ENCODE data around the gene CAMK4.
"Not testable (repeated sequence)": the region's sequence is repeated elsewhere in the genome, so short reads cannot be mapped to it uniquely, and the experiment has no call there.

Gene CAMK4

DNA sequence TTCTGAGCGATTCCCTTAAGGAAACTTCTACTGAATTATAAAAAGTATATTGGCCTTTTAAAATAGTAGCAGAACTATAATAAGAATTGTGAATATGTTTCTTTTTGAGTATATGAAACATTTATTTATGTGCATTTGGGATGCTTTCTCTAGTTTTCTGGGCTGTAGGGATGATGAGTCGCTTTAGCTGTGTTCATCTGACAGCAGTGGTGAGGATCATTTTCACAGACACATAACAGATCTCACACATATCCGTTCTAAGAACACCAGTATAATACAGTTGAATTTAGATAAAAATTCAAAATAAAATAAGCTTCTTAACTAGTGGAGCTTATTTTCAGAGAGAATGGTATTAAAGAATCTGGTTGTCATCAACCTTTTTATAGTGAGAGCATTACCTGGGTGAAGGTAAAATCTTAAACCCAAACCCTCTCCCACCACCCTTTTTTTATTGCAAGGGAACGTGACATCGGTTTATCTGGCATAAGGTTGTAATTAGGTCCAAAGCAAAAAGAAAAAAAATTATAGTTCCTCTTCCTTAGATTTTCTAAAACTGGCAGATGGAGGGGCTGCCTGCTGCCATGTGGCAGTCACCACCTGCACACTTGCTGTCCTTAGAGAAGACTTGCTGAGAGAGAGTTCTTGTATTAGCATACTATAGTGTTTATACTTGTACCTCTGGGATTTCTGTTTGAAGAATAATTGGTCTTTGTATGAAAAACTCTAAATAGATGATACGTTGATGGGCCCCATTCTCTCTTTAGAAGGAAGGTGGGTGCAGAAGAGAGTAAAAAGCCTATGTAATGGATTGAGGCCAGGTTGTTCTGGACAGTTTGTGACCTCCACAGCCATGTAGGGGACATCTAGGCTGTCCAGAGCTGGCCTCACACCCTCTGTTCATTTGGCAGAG is 86.8 kb downstream of the CAMK4 start:
- DNase-seq (ENCODE audit: low read depth): no peak

DNA sequence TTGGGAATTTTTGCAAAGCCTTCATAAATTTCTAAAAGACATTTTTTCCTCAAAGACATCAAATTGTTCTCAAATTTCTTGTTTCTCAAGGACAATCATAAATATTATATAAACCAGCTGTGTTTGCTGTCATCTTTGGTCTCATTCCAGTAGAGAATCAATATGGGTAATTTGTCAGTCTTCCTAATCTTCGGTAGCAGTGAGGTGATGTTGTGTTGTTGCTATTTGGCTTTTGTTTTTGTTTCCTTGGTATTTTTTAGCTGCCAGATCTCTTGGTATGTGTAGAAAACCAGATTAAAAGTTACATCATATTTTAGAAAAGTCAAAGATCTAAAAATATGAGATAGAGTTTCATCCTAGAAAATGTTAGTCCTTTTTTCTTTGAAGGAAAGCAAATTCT is 87.5 kb downstream of the CAMK4 start:
- no peak for DNase-seq (ENCODE audit: low read depth)

DNA sequence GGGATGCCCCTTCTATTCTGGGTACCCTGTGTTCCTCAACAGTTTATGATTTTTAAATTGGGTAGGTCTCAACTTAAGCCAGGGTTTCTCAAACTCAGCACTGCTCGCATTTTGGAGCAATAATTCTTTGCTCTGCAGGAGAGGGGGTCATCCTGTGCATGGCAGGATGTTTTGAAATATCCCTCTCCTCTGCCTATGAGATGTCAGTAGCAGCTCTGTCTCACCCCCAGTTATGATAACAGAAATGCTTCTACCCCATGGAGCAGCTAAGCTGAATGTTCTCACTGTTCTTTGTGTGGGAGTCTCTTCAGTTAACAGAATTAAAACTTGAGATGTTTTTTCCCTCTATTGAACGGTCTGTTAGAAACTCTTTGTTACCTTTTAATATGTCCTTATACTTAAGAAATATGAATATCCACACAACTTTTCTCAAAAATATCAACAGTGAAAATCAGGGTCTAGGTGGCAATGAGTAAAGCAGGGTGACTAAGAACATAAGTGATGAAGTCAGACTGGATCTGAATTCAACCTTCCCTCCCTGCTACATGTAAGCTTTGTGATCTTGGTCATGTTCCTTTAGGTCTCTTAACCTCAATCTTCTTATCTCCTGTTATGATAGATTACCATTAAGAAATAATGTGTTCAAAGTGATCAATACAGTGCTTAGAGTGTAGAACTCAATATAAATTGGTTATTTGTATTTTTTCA is 89.0 kb downstream of the CAMK4 start:
- DNase-seq (ENCODE audit: low read depth): no peak

DNA sequence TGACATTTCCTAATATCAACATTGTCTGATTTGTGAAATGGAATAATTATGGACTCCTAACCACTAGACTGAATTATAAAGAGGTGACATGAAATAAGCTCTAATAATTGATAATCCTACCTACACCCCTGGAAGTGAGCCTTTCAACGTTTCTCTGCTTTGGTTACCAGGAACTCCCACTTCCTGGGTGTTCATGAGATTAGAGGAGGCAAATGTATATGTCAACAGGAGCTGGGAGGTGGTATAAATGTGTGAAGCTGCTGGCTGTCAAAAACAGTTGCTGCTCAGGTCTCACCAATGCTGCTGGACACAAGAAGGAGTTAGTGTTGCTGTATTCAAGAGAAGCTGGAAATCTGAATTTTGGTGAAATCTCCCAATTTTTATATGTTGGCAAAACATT is 96.8 kb downstream of the CAMK4 start:
- DNase-seq (ENCODE audit: low read depth): no peak

DNA sequence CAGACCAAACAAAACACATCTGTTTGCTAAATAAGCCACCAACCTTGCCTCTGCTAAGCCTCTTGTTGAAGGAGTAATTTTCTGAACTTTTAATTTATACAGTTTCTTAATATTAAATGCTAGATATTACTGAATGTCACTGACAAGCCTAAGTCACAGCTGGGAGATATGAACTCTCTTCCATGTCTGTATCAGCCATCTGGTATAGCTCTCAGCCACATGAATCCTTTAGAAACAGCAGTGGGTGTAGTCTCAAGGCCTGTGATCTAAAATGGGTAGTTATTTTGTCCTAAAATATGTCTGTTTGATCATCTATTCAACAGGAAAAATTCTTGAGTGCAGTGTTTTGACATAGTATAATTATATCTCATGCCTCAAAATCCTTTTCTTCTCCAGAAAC is 97.2 kb downstream of the CAMK4 start:
- DNase-seq (ENCODE audit: low read depth): no peak

DNA sequence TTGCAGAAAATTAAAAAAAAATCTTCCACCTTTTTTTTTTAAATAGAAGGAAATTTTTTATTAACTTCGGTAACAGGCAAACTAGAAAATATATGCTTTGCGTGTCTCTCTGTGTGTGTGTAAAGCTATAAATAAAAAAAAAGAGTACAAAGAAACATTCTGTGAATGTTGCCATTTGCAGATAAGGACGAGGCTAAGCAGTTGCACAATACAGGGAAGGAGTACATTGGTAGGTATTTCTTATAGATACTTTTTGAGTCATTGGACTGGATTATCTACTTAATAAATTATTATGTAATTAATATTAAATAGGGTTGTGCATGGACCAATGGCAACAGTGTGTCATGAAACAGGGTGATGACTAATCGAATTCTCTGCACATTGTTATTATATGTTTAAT is 102.4 kb downstream of the CAMK4 start:
- no peak for DNase-seq (ENCODE audit: low read depth)

DNA sequence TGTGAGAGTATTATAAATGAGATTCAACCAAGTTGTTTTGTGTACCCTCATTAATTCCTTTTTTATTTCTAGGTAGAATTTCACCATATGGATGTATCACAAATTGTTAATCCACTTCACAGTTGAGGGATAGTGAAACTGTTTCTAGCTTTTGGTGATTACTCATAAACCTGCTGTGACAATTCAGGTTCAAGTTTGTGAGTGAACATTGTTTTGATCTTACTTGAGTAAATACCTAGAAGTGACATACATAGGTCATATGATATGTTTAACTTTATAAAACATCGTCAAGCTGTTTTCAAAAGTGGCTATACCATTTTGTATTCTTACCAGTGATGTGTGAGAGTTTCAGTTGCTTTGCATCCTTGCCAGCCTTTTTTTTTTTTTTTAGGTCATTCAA is 112.9 kb downstream of the CAMK4 start:
- DNase-seq (ENCODE audit: low read depth): no peak

DNA sequence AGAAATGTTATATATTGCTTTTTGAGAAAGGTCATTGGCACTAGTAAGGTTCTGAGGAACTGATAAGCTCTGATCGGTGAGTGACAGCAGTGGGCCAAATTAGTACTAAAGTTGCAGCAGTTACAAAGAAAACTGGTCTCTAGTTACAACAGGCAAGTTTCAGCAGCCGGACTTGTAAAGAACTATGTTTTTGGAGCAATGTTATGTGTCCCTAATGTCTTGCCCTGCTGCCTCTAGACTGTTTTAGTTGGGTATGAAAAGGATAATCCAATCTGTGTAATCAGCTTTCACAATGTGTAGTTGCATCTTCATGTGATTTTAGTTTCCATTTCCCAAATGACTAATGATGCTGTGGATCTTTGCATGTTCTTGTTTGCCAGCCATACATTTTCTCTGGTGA is 113.5 kb downstream of the CAMK4 start:
- DNase-seq (ENCODE audit: low read depth): no peak

DNA sequence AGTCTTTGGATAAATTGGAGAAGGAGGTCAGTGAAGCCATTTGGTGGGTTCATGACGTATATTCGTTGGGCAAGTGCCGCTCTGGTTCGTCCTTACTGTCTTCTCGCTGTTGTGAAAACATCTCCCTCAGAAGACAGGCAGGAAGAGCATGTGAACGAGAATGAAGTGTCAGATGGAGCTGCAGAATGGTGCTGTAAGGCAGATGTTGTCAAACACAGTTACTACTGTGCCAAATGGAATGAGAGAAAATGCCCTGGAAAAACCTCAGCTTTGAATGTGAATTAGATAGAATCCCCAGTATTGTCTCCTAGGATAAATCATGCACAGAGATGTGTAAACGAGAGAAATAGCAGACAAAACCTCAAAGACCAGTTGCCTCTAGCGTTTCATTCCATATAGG is 121.5 kb downstream of the CAMK4 start:
- DNase-seq (ENCODE audit: low read depth): no peak

DNA sequence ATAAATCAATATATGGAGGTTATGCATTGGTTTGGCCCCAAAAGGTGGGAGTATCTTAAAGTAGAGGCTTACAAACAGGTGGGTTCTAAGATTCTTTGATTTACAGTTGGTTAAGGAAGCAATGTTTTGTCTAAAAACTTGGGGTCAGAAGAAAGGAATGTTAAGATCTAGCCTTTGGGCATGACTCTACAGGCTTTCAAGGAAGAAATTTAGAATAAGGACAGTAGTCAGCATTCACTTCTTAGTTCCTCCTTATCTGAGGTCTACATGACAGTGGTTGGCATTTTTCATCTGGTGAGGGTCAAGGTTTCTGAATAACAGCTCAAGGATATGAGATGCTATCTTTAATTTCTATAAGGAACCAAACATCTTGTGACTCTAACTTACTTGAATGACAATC is 122.8 kb downstream of the CAMK4 start:
- no peak for DNase-seq (ENCODE audit: low read depth)

DNA sequence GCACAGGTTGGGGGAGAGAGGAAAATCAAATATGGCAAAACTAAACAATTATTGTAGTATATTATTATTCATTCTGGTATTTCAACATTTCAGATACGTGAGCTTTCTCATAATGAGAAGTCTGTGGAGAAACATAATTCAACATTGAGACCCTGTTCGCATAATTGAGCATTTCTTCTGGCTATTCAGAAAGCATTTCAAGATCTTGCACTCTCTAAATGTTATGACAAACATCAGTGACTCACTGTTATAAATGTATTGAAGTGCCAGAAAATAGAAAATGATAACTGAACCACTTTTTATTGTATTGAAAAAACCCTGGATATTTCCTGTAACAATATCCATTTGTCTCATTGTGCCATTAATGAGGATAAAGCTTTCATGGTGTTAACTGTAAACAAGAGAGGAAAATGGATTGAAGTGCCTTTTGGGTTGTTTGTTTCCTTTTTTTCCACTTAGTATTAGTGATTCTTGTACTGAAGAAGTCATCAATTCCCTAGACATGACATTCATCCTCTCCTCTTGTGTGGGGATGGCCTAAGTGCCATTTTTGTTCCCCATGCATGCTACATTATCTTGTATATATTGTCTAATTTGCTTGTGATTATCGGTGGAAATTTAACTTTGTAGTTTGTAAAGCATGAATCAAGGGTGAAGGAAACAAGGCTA is 124.6 kb downstream of the CAMK4 start:
- no peak for DNase-seq (ENCODE audit: low read depth)

DNA sequence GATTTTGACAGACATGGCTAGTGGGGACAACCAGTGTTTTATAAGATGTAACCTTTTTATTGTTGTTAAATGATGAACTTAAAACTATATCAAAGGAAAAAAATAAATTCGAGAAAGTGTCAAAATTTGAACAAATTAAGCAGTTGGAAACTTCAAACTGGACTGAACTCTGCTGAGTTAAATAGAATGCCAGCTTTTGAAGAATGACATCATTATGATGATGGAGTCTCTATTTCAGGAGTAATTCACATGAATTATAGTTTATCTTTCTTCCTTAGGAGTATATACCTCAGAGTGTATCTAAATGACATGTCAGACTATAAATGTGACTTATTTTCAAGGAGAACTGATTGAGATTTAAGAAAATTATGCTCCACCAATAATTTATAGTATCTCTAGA is 125.2 kb downstream of the CAMK4 start:
- no peak for DNase-seq (ENCODE audit: low read depth)

DNA sequence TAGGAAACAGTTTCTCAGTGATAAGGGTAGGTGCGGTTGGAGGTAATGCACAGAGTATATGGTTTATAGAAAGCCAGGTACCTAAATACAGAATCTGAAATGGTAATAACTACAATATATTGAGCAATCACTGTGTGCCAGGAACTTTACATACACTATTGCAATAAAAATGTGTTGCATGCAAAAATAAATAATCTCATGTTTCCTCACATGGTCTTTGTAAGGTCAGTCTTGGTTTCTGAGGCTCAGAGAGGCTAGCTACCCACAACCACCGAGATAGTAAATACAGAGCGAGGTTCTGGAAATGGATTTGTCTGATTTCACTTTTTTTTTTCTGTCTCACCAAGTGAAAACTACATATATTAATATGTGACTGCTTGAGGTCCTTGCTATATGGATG is 128.9 kb downstream of the CAMK4 start:
- no peak for DNase-seq (ENCODE audit: low read depth)

DNA sequence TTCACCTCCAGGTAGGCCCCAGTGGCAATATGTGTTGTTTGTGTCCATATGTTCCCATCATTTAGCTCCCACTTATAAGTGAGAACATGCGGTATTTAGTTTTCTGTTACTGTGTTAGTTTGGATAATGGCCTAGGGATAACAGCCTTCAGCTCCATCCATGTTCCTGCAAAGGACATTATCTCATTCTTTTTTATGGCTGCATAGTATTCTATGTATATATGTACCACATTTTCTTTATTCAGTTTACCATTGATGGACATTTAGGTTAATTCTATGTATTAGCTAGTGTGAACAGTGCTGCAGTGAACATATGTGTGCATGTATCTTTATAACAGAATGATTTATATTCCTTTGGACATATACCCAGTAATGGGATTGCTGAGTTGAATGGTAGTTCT is 134.5 kb downstream of the CAMK4 start:
- not testable (repeated sequence) for DNase-seq (ENCODE audit: low read depth)

DNA sequence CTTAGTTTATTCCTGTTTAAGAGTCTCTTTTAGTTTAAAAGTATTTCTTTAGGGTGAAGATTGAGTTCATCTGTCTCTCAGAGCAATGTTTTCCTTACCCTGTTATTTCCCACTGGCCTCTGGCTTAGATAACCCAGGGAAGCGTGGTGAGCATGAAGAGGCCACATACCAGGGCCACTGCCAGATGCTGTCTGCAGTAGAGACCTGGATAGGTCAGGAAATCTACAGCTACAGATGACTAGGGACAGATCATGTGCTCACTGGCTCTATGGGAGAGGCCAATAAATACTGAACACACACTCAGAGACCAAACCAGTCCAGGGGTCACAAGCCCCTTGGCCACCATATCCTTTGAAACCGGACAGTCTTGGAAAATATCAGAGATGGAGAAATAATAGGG is 136.0 kb downstream of the CAMK4 start:
- no peak for DNase-seq (ENCODE audit: low read depth)

DNA sequence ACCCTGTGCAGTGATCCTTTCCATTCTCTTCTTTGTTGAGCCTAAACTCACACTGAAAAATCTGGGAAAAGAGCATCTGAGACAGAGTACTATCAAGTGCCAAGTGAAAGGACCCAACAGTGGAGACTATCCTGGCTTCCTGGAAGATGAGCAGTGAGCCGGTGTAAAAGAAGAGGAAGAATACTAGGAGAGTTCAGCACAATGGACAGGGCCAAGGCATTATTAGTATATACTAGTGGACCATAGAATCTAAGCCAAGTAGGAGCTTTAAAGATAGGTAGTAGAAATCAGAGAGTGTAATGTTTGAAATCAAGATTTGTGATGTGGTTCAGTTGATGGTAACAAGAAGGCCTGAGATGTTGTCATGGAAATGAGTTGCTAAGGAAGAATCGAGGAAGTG is 140.8 kb downstream of the CAMK4 start:
- DNase-seq (ENCODE audit: low read depth): no peak

DNA sequence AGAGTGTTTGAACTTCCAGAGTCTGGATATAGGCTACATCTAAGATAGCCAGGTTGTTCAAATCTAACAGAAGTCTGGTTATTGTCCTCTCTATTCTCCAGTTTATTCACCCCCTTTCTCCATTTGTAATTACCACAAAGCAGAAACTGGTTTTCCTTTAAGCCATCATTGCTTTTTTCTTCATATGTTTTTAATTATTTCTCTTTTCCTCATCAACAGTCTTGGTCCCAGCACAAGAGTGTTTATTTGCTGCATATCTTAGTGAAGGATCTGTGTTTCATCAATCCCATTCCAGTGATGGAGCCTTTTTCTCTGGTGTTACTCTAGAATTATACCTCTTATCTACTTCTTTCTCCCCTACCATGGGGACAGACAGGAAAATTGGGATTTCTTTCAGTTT is 142.2 kb downstream of the CAMK4 start:
- DNase-seq (ENCODE audit: low read depth): no peak

DNA sequence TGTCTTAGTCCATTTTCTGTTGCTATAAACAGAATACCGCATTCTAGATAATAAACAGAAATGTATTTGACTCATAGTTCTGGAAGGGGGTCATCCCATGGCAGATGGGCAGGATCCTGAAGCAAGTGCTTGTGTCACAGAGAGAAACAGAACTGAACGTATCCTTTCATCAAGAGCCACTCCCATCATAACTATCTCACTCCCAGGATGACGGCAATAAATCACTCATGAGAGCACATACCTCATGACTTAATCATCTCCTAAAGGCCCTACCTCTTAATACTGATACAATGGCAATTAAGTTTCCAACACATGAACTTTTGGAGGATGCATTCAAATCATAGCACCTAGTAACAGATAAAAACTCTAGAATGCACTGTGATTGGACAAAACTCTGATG is 142.9 kb downstream of the CAMK4 start:
- no peak for DNase-seq (ENCODE audit: low read depth)

DNA sequence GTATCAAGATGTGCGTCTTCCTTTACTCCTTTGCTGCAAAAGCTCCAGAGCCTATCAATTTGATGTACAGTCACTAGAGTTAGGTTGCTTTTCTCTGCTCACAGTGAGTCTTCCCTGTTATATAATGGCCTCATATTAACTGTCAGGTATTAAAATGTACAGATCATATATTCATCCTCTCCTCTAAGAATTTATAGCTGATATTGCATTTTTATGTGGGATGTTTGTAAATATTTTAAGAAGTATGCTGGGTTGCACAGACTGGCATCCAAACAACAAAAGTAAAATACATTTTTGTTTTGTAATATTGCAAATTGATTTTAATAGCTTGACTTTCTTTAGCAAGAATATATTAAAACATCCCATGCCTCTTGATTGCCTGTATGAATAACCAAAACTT is 148.6 kb downstream of the CAMK4 start:
- no peak for DNase-seq (ENCODE audit: low read depth)

DNA sequence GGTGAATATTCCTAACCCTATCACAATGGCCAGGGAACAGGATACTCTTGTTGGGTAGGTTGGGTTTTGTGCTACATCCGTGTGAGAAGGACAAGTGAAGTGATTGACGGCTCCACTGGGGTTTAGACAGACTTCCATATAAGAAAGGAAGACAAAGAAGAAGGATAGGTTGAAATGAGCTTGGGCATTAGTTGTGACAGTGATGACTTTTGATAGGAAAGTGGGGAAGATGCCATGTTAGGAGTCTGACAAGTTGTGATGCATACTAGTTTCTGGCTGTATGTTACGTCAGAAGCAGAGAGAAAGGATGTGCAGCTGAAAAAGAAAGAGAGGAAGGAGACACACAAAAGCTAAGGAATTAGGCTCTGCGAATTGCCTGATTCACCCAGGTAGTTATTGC is 150.2 kb downstream of the CAMK4 start:
- no peak for DNase-seq (ENCODE audit: low read depth)

DNA sequence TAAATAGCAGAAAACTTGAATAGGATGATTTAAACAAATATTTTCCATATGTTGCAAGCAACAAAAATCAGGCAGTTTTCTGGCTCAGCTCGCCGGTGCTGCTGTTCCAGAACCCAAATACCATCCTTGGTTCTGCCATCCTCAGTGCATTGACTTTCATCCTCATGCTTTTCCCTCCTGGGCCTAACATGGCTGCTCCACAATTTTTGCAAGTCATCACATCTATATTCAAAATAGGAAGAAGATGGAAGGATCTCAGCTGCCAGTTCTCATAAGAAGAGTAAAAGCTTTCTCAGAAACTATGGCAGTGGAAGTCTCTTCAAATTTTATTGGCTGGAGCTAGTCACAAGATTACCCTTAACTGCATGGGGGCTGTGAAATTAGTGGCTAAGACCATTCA is 151.5 kb downstream of the CAMK4 start:
- no peak for DNase-seq (ENCODE audit: low read depth)

DNA sequence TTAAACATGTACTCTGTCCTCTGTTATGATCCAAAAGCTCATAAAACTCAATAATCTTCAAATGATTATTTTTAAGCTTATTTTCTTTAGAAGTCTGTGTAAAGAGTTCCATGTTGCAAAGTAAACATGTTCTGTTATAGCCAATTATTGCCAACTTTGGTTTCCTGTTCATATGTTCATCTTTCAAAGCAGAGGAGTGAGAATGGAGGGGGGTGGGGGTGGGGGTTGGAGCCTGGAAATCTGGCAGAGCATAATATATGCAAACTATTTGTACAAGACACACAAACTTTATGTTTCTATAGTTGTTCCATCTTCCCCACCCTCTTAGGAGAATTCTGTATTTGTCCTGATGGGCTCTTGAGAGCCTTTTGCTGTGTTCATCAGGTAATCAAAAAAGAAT is 153.1 kb downstream of the CAMK4 start:
- DNase-seq (ENCODE audit: low read depth): no peak

DNA sequence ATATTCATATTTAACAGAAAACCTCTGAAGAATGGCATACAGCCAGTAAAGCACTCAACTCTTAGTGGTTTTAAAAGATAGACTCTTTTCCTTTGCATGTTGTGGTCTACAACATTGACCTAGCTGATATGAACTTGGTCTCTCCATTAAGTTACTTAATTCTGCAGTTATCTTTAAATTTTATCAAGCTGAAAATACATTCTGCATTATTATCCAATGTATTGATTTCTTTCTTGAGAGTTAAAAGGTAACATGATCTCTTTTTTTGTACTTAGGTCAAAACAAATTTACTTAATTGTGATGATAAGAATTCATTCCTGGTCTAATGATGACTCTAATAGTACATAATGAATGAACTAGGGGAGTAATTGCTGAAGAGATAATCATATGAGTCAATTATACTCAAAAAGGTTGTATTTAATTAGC is 155.2 kb downstream of the CAMK4 start:
- DNase-seq (ENCODE audit: low read depth): no peak
